ENCODE results near the gene TGM4. TPM values are rescaled to one million over a fixed set of nuclear protein-coding genes. Genes with fewer than 3 reads are reported as not detected.
A peak's percentile ranks its signal among the peaks of the same experiment; 100 is the strongest.
"Not testable (repeated sequence)": the region's sequence is repeated elsewhere in the genome, so short reads cannot be mapped to it uniquely, and the experiment has no call there.

The TGM4 gene
- total RNA-seq, 1 donor from 2014 or later = 0.30 TPM

DNA sequence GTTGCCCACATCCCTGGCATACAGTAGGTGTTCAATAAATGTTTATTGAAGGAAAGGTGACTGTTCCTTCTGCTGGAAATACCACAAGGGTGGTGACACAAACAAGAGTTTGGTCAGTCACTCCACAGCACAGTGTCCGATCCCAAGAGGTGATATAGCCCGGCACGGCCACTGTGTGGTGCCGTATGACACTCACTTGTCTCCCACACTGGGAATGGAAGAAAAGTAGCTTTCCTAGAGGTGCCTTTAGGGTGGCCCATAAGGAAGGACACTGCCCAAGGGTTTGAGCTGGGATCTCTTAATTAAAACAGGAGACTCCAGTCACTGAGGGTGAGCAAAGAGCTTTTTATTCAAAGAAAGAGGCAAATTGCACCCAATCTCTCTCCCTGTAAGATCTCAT lies 40.5 kb downstream of the TGM4 start:
- no peak for DNase-seq (ENCODE audit: low read depth)

DNA sequence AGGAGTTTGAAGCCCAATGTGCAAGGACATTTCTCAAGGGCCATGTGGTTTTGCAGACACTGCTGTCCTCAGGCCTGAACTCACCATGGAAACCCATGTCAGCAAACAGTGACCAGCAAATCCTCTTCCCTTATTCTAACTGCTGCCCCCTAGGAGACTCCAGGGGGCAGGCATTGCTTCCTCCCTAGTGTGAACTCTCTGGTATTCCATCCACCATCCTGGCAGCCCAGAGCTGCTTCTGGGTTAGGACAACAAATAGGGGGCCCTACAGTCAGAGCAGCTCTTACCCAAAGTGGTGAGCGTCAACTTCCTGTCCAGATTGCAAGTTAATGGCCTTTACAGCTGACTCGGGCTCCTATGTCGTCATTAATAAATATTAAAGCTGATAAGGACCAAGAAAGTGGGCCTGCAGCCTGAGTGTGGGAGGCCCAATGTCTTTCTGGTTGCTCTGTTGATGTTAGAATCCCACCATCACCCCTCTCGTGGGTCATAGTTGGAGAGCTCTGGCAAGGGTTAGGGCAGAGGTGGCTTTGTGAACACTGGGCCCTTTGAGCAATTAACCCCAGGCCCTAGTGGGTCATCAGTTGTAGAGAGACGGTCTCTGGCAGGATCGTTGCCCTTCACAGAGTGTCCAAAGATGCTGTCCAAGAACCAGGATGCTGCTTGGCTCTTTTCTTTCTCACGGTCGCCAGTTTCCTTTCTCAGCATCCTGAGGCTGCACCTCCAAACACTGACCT lies 41.5 kb downstream of the TGM4 start:
- DNase-seq (ENCODE audit: low read depth) = peak; percentile 16

DNA sequence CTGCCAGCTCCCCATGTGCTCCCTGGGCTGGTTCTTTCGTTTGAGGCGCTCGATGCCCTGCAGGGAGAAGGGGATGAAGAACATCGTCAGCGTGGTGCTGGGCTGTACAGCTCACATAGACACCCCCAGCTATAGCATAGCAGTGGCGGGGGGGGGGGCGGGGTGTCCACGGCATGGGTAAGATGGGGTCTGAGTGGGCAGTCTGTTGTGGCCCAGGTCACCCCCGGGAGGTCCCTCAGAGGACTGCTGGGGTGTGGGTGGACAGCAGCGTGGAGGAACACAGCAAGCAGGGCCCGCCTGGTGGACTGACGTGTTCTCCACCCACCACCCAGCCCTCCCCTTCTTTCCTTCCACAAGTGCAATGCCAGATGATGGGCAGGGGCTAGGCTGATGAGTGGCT lies 43.7 kb downstream of the TGM4 start:
- DNase-seq (ENCODE audit: low read depth) = no peak

DNA sequence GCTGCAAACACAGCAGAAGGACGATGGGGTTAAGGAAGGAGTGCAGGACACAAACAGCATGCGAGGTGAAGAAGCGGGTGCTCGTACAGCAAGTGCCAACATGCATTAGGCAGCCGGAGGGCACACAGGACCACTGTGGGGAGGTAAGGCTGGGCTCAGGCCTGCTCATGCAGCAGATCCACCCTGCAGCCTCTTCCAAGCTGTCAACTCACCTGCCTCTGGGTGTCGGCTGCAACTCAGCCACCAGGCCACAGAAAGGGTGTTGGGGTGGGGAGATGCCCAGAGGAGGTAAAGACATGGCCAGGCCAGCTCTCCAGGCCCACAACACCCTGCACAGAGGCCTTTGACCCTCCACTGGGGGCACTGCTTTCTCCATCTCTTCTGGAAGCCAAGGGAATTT lies 44.2 kb downstream of the TGM4 start:
- DNase-seq (ENCODE audit: low read depth) = no peak

DNA sequence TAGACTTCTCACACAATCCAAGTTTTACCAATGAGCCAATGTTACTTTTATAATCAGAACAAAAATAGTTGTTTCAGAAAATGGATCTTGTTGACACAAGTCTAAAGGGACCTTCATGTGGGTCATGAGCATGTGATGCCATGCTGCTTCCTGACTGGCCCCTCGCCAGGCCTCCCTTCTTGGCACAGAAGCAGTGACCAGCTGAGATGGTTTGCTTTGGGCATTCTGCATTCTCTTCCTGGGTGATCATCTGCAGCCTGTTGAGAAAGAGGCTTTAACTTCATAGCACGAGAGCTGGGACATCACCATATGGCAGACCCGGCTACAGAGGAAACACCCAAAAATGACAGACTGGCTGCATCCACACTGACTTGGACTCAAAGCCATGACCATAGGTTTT lies 45.7 kb downstream of the TGM4 start:
- DNase-seq (ENCODE audit: low read depth) = no peak

DNA sequence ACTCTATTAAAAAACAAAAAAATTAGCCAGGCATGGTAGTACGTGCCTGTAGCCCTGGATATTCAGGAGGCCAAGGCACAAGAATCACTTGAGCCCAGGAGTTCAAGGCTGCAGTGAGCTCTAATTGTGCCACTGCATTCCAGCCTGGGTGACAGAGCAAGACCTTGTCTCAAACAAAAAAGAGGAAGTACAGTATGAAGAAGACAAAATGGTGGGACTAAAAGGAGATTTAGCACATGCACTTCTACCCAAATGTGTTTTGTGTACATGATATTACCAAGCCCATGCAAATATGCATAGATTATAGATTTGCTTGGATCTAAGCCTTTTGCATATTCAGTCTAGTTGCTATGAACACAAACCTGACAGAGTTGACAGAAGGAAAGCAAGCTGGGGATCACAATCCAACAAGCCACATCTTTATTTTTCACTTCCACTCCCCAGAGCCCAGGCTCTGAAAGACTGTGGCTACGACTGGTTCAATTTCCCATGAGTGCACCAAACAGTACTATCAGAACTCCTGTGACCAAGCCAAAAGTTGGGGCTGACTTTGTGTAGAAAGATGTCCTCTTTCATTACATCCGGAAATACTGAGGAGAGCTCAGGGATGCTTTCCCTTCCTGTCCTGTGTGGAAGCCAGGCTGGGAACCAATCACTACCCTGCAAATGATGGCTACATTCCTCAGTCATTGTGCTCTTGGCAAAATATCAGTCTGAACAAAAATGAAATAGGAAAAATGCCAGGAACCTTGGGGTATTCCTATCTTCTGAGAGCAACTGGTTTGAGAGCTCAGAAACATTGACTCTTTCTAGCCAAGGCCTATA lies 49.4 kb downstream of the TGM4 start:
- no peak for DNase-seq (ENCODE audit: low read depth)

DNA sequence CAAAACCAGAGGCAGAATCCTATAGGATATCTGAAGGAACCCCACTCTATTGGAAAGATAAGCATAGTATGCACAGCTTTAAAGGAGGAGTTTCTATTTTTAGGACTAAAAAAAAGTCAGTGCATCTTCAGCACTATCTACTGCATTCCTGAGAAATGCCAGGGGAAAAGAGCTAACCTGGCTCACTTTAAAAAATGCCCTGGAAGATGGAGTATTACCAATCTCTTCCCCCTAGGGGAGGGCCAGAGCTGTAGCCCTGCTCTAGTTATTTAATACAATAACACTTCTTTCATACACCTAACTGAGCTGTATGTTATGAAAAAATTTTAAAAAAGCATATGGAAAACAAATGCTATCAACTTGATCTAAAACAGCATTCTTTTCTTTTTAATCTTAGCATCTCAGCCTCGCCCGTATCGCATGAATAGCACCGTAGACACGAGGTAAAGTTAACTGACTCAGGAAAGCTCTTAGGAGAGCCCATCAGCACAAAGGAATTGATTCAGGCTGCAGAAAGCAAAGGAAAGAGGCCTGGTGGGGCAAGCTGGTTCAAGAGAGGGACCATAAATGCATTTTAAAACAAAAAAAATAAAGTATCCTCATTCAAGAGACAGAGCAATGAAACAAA lies 50.2 kb downstream of the TGM4 start:
- no peak for DNase-seq (ENCODE audit: low read depth)

DNA sequence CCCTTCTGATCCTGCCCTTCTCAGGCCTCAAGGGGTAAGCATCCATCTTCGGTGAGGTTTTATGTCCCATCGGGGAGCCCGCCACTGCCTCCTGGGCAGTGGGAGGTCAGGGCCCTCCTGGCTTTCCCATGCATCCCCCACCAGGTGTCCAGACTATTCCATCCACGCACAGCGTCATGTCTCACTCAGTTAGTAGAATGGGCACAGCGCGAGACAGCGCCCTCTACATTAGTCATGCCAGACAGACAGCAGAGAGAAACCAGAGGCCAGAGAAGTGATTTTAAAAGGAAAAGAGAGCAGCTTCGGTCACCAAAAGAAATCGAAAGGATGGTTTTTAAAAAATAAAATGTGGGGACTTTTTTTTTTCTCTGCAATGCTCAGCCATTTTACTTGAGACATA lies 51.8 kb downstream of the TGM4 start:
- DNase-seq (ENCODE audit: low read depth) = no peak

DNA sequence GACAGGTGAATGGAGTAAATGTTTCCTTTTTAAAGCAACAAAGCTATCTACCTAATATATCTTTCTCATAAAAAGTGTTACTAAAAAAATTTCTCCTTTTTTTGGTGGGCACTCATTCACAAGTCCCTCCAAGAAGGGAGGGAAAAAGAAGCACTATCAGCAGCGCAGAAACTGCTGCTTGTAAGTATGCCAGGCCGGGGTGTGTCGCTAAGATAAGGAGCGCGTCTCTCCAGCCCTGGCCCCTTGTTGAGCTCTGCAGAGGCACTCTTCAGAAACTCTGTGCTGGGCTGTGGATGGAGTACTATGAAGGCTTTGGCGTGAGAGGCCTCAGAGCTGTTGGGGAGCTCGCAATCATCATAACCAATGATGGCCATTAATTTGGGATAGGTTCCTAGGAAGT lies 52.5 kb downstream of the TGM4 start:
- no peak for DNase-seq (ENCODE audit: low read depth)

DNA sequence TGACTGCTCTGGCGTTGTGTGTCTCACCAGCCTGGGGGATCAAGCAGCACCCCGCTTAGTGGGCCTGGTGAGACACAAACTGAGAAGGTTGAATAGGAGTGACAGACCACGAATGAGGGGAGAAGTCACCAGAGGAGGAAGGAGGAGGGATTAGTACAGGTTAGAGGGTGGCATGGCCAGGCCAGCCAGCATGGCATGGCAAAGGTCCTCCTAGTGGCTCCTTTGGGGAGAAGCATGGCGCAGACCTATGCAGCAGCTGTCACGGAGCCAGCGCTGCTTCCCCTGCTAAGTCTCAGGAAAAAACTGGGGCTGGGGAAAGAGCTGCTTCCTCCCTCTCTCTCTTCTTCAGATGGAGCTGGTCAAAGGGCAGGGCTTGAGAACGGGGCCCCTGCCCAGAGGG lies 53.0 kb downstream of the TGM4 start:
- DNase-seq (ENCODE audit: low read depth) = no peak

DNA sequence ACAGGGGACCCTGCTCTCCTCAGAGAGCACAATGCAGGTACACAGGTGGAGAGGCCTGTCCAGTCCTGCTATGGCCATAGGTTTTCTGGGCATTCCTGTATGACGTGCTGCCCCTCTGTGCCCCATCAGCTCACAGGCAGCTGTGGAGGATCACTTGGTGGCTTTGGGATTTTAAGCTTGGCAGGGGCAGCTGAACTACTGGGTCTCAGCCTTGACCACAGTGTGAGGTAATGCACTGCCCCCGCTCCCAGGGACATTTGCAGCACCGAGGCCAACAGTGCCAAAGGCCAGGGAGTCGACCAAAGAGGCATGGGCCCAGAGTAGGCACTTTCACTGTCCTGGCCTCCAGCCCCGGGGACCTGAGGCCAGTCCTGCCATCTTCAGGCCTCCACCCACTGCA lies 55.4 kb downstream of the TGM4 start:
- DNase-seq (ENCODE audit: low read depth) = no peak

DNA sequence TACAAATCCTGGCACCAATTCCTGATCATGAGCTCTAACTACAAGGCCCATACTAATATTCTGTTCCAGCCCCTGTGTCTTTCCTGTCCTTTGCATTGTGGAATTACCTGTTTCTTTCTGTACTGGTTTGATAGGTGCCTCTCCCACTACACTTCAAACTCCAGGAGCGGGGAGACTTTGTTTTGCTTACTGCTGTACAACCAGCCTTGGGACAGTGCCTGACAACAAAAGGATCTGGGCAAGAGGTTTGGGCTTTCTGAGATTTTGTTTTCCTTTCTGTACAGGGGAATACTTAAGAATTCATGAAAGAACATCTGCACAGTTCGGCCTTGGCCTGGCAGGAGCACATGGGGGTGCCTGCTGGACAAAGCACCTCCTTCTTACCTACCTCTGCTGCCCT lies 56.5 kb downstream of the TGM4 start:
- no peak for DNase-seq (ENCODE audit: low read depth)

DNA sequence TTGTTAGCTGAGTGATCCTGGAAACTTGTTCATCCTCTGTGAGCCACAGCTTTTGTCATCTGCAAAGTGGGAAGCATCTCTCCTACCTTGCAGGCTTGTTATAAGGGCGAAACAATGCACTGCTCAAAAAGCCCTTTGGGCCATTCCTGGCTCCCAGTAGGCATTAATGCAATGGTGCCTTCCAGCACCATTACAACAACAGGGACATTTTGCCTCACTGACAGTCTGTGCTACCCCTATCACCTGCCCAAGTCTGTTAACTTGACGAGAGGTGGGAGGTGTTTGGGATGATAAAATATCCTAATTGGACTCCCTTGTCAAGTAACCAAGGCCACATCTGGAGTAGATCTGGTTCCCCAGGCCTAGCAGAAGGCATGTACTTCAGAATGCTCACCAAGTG lies 57.4 kb downstream of the TGM4 start:
- no peak for DNase-seq (ENCODE audit: low read depth)

DNA sequence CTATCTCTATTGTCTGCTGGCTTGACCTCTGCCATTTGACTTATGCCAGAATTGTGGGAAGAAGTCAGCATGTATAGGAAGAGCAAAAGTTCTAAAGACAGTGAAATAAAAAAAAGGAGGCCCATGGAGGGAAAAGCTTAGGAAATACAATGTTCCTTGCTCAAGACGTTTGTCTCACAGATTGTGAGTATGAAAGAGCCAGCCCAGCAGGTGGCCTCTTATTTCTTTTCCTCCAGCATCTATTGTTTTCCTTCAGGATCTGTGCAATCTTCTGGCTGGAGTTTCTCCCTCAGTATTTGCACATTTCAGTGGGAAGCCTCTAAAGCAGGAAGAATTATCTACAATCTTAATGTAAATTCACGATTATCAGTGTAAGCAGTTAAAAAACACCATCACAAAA lies 57.9 kb downstream of the TGM4 start:
- DNase-seq (ENCODE audit: low read depth) = no peak

DNA sequence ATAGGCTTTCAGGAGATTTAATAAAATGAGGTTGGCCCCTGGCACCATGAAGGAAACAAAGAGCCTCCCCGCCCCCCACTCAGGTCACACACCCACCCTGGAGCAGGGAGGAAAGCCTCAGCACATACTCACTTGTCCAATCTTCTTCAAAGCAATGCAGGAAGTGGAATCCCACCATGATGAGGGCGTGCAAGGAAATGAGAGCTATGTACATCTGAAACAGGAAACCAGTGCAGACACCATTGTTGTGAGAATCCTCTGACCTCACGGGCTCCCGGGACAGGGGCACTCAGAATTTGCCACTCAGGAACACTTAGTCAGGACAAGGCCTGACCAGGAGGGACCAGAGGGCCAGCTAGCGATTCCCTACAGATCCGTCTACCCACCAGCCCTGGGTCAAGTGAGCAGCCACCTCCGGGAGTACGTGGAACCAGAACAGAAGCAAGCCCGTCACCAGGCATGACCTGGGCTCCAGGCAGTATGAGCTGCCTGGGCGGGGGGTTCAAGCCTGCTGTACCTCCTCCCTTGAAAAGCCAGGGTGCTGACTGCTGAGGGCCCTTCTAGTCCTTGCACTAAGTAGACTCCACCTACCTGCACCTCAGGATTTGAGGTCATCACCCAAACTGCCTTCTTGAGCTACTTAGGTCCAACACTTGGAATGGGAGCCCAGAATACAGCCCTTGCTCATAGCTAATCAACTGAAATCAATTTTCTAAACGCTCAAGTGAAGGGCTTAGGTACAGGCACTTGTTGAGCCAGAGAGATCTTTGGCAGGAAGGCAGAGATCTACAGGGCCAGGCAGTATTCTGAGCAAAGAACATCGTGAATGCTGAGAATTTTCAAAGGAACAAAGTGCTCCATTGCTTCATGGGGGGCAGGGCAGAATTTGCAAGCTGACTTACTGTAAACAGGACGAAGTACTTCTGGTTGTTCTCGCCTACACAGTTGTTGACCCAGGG lies 58.9 kb downstream of the TGM4 start:
- no peak for DNase-seq (ENCODE audit: low read depth)

DNA sequence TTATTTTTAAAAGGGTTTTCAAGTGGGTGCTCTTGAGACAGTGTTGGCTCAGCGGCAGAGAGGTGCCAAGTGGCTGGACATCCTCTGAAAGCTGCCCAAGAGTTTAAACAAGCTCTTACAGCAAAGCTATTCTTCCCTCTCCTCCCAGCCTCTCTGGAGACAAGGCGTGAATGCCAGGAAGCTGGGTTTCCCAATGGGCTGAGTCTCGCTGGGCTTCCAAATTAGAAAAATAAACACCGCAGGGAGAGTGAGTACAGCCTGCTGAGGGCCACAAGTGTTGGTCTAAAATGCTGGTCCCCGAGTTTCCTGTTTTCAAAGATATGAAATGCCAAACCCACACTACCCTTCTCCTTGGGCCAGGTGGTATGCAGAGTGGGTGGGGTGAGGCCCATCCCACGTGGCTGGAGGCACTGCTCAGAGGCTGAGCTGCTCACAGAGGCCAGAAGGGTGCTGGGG lies 65.2 kb downstream of the TGM4 start:
- no peak for DNase-seq (ENCODE audit: low read depth)

DNA sequence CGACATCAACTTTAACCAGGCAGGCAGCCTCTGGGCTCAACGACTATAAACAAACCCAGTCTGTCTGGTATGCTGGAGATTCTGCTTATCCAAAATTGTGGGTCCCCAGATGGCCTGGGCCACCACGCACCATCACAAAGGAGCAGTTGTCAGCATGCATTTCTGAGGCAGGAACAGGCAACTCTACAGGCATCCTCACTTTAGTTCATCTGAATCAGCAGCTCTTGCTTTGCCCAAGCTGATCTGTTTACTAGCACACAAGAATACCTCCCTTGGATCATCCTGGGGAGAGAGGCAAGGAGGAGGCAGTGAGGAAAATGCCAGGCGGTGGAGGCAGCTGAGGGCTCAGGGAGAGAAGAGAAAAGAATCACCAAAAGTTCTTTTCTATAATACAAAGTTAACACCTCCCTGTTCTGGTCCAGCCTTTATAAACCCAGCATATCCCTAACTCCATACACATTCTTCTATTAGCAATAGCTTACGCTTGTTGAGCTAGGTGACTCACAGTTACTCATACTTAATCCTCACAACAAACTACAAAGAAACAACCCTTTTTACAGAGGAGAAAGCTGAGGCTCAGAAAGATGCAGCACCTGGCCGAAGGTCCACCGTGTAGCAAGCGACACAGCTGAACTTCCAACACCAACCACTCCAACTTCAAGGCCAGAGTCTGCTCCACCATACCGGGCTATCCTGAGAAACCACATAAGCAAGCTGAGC lies 68.0 kb downstream of the TGM4 start:
- peak; percentile 38 for DNase-seq (ENCODE audit: low read depth)

DNA sequence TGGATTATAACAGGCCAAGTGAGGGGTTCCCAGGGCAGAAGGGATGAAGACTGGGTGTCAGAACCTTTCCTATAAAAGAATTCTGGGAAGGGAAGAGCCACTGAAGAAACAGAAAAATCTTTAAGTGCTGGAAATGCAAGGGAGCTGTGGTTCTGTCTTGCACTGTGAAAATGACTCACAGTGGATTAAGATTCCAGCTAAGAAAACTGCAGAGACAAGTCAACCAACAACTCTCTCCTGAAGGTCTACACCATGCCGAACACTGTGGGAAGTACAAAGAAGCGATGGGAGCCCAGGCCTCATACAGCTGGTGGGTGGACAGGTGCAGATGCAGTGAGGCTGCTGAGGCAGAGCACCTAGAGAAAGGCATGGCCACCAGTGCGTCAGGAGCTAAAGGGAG lies 73.8 kb downstream of the TGM4 start:
- no peak for DNase-seq (ENCODE audit: low read depth)

DNA sequence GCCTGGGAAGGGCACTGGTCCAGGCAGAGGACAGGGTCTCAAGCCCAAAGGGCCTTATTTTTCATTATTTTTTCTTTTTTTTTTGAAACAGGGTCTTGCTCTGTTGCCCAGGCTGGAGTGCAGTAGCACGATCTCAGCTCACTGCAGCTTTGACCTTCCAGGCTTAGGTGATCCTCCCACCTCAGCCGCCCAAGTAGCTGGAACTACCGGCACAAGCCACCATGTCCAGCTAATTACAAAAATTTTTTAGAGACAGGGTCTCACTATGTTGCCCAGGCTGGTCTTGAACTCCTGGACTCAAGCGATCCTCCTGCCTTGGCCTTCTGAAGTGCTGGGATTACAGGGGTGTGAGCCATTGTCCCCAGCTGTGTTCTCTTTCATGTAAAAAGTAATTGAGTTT lies 75.4 kb downstream of the TGM4 start:
- DNase-seq (ENCODE audit: low read depth) = not testable (repeated sequence)

DNA sequence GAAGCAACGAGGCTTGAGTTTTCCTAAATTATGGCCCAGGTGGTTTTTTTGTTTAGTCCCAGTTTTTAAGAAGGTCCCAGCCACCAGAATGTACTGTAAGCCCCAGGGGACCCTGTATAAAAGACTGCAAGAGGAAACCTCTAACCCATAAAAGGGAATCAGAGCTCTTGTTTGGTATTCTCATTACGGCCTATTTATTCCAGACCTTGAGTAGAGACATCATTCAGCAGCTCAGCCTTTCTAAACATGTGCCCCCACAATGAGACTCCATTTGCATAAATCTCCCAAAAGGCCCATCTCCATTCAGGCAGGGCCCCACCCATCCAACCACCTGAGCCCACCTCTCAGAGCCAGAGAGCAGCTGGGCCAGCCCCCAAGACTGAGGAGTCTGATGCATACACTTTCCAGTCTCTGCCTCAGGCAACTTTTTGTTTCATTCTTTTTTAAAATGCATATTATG lies 75.9 kb downstream of the TGM4 start:
- DNase-seq (ENCODE audit: low read depth) = no peak

DNA sequence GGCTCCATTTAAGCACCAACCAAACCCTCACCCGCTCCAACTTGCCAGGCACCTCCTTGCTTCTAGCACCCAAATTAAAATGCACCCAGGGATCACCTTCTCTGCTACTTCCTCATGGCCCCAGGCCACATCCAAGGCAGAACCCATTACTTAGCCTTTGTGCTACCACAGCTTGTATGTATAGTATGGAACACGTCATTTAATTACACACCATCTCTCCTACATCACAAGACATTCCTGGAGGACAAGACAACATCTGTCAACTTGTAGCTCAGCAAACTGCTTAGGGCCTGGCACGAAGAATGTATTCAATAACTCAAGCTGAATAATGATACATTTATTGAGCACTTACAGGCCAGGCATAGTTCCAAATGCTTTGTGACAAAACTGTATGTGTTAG lies 78.3 kb downstream of the TGM4 start:
- no peak for DNase-seq (ENCODE audit: low read depth)

All from renal cortical epithelial cell (primary cell).